NCI-H2227 (cell line): Measurements from ENCODE around the gene SLC6A20.
"Not testable (repeated sequence)": the region's sequence is repeated elsewhere in the genome, so short reads cannot be mapped to it uniquely, and the experiment has no call there.

Source experiments
- DNase-seq: peaks from one replicate; lab custom pipeline; 2025; ENCODE audit not compliant: unreplicated experiment; lab: John Stamatoyannopoulos, UW

Gene SLC6A20

DNA sequence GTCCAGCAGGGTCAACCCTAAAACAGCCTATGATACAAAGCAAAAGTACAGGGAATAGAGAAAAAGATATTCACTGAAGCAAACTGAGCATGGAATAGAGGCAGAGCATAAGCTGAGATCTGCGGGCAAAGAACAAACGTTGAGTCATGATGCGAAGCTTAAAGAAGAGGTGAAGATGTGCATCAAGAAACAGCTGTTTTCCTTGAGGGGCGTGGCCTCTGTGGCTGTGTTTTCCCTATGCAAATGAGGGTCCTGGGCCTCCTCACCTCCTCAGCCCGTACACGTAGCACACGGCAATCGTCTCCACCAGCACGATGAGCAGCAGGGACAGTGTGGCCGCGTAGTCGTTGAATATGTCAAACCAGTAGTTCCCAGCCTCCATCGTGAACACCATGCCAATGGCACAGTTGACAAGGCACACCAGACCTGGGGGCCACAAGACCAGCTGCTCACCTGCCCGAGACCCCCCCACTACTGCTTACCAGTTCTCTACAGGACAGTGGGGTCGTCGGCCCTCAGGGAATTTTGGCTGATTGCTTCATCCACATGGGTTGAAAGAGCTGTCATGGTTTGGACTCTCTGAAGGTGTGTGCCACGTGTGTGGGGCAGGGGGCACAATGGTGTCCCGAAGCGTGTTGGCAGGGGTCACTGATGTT is 33.6 kb downstream of the SLC6A20 start:
- no peak for DNase-seq

DNA sequence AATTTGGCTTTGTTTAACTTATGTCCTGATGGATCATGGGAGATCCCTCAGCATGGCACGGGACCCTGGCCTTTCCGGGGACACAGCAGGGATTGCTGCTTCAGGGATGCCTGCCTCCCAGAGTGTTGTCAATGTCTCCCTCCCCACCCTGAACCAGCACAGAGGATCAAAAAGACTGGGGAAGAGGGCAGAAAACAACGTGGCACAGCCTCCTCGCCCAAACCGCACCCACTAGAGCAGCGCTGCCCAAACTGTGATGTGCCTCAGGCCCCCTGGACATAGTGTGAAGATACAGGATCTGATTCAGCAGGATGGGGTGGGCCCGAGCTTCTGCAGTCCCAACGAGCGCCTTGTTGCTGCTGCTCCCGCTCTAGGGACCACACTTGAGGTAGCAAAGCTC is 34.5 kb downstream of the SLC6A20 start:
- no peak for DNase-seq

DNA sequence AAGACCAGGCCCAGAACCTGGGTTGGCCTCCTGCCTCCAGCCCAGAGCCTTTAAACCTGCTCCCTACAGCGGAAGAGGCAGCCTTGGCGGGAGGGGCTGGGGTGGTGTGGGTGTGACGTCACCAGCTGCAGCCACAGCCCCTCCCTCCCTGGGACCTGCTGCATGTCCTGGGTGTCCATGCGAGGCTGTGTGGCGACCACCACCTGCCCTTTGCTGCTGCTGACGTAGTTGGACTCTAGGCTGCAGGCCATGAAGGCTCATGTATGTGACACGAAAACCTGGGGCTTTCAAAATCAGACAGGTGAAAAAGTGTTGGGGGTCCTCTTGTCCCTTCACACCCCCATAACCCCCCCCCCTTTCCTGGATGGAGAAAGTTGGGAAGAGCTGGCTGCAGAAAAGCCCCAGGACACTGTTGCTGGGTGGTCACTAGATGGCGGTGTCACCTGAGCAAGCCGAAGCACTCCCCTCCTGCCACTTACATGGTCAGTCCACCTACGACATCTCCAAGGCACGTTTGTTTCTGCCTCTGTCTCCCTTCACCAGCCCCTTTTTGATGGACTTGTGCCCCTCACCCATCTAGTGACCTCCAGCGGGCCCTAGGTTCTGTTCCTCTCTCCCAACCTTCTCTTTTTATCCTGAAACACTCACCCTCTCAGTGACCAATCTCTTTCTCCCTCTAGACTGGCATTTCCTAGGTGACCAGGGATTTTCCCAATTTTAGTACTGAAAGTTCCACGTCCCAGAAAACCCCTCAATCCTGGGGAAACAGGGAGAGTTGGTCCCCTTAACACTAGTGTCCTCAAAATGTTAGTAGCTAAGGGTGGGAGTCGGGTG is 35.2 kb downstream of the SLC6A20 start:
- peak; percentile 48 for DNase-seq

DNA sequence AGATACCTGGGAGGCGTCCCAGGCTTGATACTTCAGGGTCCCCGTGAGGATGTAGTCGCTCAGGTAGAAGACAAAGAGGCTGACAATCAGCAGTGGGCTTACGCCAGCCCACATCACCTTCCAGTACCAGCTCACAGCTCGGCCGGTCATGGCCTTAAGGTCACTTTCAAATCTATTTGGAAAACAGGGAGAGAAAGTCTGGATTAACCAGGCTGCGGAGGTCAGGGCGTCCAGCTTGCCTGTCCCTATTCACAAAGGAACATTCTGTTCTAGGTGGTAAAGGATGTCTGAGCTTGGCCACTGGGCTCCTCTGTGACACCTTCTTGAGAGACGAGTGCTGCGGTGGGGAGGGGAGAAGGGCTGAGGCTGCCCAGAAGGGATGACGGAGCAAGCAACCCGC is 36.5 kb downstream of the SLC6A20 start:
- no peak for DNase-seq

DNA sequence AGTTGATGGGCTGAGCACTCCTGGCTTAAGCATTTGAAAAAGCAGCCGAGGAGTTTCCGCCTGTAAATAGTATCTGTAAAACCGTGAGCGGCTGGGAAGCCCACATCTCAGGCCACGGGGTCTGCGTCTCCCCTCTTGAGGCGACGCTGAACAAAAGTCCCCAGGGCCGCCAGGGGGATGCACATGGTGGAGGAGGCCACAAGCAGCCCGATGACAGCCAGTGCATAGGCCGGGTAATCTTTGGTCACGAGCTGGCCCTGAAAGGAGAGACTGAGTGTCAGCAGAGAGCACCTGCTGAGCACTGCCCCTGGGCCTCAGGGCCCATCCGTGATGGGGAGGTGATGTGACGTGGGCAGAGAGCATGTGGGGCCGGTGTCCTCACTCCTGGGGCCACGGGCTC is 37.5 kb downstream of the SLC6A20 start:
- DNase-seq, result no peak

DNA sequence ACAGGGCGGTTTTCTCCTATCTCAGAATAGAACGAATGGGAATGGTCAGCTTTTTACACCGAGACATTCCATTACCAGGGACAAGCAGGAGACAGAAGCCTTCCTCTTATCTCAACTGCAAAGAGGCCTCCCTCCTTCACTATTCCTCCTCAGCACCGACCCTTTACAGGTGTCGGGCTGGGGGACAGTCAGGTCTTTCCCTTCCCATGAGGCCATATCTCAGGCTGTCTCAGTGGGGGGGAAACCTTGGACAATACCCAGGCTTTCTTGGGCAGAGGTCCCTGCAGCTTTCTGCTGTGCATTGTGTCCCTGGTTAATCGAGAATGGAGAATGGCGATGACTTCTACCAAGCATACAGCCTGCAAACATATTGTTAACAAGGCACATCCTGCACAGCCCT is 39.2 kb downstream of the SLC6A20 start:
- DNase-seq, result not testable (repeated sequence)

DNA sequence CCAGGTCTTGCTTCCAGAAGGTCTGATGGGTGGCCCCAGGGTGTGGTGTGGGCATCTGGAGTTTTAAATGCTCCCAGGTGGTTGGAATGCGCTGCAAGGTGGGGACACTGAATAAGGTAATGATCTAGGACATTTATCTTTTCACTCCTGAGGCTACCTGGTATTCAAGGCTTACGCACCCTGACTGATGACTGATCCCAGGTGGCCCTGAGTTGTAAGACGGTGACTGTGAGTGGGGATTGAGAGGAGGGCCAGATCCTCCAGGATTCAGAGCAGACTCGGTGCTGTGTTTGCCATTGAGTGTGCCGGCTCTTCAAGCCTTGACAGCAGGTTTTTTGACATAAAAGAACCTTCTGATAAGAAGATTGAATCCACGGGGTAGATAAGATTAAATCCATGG is 40.3 kb downstream of the SLC6A20 start:
- no peak for DNase-seq

DNA sequence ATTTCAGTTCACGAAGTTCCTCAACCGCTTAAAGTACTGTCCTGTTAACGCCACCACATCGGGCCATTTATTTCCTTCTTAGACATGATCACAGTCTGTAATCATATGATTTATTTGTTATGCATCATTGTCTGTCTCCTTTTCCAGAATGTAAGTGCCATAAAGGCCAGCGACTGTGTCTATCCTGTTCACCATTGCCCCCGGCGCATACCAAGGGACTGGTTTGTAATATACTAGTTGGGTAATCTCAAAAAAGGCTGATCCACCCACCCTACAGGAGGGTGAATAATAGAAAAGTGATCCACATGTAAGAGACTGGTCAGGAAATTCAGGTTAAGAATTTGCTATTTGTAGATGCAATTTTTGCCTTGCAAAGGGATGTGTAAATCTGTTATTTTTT is 41.9 kb downstream of the SLC6A20 start:
- no peak for DNase-seq

DNA sequence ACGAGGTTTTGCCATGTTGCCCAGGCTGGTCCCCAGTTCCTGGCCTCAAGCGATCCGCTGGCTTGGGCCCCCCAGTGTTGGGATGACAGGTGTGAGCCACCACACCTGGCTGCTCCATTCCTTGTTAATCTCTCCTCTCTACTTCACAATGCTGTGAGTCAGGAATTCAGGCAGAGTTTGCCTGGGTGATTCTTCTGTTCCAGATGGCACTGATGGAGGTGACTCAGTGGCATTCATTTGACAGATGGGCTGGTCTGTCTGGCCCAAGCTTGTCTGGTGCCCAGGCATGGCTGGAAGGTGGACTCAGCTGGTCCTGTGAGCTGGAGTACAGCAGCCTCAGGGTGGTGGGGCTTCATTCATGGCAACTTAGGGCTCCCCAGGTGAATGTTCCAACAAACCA is 43.2 kb downstream of the SLC6A20 start:
- no peak for DNase-seq

DNA sequence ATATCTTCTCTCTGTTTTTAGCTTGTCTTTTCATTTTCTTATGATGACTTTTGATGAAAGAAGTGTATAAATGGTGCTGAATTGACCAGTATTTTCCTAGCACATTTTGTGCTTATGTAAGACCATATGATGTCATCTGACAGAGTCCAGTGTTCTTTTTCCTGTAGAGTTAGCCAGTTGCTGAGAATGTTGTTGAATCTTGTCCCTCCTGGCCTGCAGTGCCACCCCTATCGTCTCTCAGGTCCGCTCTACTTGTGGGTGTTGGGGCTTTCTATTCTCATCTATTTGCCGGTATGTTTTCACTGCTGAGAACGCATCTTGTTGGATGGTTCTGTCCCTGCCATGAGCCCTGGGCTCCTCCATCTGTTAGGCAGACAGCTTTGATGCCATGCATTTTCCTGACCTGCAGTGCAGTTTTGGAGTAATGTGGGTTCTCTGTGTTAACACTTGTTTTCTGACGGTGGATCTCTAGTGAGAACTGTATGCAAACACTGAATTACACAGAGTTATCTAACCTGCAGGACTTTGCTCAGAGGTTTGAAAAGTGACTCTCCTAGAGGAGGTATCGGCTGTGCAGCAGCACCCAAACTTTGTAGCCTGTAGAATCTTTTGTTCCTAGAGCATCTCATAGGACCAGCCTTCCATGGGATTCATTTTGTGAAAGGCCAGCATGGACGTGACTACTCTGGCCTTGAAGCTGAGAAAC is 44.6 kb downstream of the SLC6A20 start:
- DNase-seq, result no peak

DNA sequence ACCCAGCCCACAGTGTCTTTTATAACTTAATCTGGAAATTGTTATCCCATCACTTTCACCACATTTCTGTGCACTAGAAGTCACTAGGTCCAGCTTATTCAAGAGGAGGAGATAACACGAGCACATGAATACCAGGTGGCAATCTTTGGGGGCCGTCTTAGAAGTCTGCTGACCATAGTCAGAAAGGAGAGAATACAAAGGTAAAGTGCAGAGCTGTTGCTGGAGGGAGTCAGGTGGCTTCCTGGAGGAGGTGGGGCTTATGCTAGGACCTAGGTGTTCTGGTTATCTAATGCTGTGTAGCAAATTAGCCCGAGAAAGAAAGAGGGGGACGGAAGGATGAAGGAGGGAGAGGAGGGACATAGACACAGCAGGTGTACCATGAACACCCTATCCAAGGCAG is 46.5 kb downstream of the SLC6A20 start:
- no peak for DNase-seq

DNA sequence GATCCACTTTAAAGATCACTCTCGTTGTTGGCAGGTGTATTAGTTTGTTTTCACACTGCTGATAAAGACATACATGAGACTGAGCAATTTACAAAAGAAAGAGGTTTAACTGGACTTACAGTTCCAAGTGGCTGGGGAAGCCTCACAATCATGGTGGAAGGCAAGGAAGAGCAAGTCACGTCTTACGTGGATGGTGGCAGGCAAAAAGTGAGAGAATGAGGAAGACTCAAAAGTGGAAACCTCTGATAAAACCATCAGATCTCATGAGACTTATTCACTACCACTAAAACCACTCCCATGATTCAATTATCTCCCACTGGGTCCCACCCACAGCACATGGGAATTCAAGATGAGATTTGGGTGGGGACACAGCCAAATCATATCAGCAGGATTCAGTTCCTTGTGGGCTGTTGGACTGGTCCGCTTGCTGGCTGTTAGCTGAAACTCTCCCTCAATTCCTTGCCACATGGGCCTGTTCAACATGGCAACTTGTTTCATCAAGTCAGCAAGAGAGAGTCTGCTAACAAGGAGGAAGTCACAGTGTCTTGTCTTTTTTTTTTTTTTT is 47.2 kb downstream of the SLC6A20 start:
- DNase-seq, result not testable (repeated sequence)

DNA sequence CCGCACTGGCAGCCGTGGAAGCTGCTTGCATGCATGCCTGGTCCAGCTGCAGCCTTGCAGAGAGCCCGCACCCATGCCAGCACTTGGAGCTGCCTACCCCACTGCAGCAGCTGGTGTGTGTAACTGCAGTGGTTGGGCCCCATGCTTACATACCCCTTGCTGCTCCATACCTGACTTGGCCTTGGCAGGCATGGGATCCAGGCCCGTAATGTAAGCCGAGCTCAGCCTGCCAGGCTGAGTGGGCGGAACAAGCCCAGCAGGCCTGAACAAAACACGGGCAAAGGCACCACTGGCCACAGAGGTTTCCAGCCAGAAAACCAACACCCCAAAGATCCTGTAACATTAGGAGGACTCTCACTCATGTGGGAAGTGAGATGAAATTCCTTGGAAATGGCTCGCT is 48.3 kb downstream of the SLC6A20 start:
- DNase-seq, result no peak

DNA sequence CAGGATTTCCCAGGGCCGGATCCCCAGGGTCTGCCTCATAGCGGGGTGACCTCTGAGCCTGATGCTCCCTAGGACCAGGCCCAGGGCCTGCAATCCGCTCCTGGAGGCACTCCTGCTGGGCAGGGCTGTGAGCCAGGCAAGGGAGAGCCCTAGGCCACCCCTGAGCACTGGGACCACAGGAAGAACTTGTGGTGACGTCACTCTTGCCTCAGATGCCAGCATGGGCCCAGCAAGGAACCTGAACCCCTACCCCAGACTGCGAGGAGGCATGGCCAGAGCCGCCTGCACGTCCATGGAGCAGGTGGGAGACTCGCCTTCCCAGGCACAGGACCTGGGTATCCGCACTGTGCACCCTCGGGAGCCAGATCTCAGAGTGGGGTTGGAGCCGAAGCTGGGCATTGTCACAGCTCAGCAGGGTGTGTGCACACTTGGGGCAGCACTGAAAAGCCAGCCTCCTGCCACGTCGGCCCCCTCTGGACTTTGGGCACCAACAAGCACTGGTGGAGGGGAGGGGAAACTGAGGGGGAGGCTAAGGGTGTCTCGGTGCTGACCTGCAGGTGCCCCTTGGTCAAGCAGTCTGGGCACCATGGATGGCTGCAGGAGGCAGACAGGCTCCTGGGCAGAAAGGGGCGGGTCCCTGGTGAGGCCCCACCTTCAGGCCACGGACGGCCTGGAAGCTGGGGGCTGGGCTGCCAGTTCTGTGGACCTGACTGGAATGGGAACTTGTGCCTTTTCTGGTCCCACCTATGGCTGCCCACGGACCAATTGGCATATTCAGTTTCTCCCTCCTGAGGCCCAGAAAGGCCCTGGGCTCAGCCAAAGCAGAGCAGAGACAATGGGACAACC is 49.3 kb downstream of the SLC6A20 start:
- DNase-seq, result no peak

DNA sequence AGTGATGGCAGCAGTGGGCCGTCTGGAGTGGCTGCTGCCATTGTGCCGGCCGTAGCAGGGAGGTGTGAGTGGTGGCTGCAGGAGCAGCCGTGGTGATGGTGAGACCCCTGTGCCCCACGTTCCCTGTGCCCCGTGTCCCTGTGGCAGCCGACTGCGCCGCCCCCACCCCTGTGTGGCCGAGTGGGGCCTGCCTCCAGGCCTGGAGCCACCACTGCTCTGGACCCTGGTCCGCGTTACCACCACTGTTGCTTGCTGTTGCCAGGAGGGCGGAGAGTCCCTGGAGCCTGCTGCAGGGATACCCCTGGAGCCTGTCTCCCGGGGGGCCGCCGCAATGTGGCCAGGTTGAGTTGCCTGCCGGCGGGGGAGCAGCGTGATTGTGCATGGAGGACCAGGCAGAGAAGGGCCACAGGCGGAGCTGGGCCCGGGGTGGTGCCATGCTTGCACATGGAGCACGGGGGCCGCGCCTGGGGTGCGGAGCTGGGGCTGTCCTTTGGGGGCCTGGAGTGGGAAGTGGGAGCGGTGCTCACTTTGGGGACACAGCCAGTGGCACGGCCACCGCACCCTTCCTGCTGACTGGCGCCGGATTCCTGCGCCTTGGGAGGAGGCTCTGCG is 50.1 kb downstream of the SLC6A20 start:
- no peak for DNase-seq

DNA sequence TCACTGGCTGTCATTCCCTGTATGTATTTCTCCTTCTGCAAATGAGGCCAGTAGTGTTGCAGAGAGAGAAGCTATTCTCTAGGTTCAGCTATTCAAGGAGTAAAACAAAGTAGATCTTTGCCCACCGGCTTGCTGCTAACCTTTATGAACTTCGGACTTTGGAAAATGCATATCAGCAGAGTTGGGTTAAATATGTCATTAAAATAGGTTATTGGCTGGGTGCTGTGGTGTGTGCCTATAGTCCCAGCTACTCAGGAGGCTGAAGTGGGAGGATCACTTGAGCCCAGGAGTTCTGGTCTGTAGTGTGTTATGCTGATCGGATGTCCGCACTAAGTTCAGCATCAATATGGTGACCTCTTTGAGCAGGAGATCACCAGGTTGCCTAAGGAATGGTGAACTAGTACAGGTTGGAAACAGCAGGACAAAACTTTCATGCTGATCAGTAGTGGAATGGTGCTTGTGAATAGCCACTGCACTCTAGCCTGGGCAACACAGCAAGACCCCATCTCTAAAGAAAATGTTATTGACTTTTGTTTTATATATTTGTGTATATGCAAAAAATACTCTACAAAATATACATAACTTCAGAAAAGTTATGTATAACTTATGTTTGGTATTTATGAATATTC is 53.8 kb downstream of the SLC6A20 start:
- no peak for DNase-seq

DNA sequence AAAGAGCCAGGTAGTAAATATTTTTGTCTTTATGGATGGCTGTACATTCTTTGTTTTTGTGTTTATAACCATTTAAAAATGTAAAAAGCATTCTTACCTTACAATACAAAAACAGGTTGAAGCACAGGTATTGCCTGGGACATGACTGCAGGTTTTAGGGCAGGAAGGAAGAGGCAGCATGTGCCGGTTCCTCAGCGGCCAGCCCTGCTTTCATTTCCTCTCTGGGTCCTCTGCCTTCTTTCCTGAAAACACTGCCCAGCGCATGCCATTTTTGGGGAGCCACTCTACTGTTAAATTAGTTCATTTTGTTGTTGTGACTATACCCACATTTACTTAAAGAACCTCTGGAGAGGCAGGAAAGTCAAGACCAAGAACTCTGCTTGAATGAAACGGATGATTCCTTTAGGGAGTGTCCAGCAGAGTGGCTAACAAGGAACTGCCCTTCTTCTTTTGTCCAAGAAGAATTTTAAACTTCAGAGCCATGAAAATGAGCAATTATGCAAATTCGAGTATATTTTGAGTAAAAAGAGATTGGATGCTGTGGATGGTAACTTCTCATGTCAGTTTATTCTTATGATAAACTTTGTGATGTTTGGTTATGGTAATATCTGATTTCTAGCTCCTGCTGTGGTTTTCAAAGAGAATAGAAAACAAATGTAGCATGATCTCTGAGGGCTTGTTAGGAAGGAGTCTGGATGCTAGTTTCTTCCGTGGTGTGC is 54.4 kb downstream of the SLC6A20 start:
- DNase-seq, result no peak

DNA sequence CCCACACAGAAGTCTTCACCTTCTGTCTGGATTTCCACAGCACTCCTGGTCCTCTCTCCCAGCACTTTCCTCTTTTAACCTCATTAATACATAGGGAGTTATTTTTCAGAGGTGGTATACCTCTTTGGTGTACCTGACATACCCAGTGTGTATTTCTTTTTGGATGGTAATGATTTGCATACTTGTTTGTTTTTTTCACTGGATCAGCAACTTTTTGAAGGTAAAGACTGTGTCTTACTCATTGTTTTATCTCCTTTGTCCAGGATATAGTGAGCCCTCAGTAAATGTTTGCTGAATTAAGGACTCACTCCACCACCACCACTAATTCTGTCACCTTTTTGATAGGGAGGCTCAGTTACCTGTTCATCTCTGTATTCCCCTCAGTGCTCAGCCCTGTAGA is 55.1 kb downstream of the SLC6A20 start:
- no peak for DNase-seq

DNA sequence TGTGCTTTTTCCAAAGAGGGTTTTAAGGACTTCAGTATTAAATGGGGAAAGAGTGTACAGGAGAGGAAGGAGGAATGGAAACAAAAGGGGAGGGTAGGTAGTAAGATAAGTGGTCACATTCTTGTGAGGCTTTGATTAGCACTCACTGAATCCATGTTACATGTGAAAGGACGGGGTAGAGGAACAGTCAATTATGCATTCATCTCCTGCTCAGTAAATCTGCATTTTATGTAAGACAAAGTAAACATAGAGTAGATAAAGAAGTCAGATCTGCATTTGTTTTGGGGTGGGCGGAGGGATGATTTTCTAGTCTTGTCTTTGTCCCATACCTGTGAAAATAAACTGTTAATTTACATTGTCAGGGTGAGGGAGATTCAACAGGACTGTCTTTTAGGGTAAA is 56.3 kb downstream of the SLC6A20 start:
- DNase-seq, result no peak
